Testis (tissue), 5 donors: ENCODE measurements around the gene SPANXN2. TPM values are rescaled to one million over a fixed set of nuclear protein-coding genes. Genes with fewer than 3 reads are reported as not detected.
A peak's percentile ranks its signal among the peaks of the same experiment; 100 is the strongest.
"Not testable (repeated sequence)": the region's sequence is repeated elsewhere in the genome, so short reads cannot be mapped to it uniquely, and the experiment has no call there.

ENCODE experiments used
- DNase-seq: peaks from one replicate; pipeline ENCODE4 v3.0.0-alpha.2; 2019
- H3K27ac ChIP-seq, 2 donors: fragments of 200-600 bp; sonication (generic); one replicate each; pipeline ENCODE4 v1.5.1; 2019
- H3K27me3 ChIP-seq: fragments of 200-600 bp; sonication (generic); one replicate; pipeline ENCODE4 v1.5.1; 2019
- H3K36me3 ChIP-seq: fragments of 200-600 bp; sonication (generic); one replicate; pipeline ENCODE4 v1.5.1; 2017; ENCODE audit warnings: low read depth; ENCODE audit errors: missing control alignments
- H3K4me1 ChIP-seq: fragments of 200-600 bp; sonication (generic); one replicate; pipeline ENCODE4 v1.5.1; 2019
- H3K4me3 ChIP-seq, 2 donors: fragments of 200-600 bp; sonication (generic); one replicate each; pipeline ENCODE4 v1.5.1; 2017 to 2019
- H3K9me3 ChIP-seq: fragments of 200-600 bp; sonication (generic); one replicate; pipeline ENCODE4 v1.5.1; 2017
- CTCF ChIP-seq, 3 experiments: fragments of 450-650 bp in 2 of 3; fragments of 200-600 bp in 1 of 3; sonication (generic) in 1 of 3; IDR thresholded peaks; one replicate each; pipeline ENCODE4 v1.5.1; 2016 to 2019; ENCODE audit warnings: antibody characterized with exemption in 3 of 3, mild to moderate bottlenecking in 2 of 3, moderate library complexity in 1 of 3
- POLR2A ChIP-seq: fragments of 450-650 bp; IDR thresholded peaks from one replicate; pipeline ENCODE4 v1.6.1; 2017; ENCODE audit warnings: antibody characterized with exemption, mild to moderate bottlenecking, moderate library complexity
- WGBS, 2 donors: methylation state at CpG; one replicate each; pipeline ENCODE4 v1.1.5; 2018; 5-methylcytosine and 5-hydroxymethylcytosine counted together
- intact Hi-C: fragments of 100-400 bp; cut with DNase I; formaldehyde crosslinking; loops from one replicate; pipeline ENCODE4 v1.15.1; 2023; ENCODE audit warnings: low total_unique reads
- long read RNA-seq, 2 donors: transcript quantifications; one replicate each; lab custom pipeline, GENCODE V29; 2026
- polyA plus RNA-seq: library from polyadenylated mRNA; stranded (reverse); fragments of 350-450 nt; fragmentation: Illumina TruSeq; extraction: RNeasy Lipid Tissue Mini Kit (QIAGEN cat#74804); gene quantifications from one replicate; pipeline ENCODE4 v1.2.3, GENCODE V29; 2014; ENCODE audit warnings: low read depth, low replicate concordance; ENCODE audit not compliant: insufficient read depth
- total RNA-seq, 2 donors: library from RNA; depleted of rRNA; stranded (reverse); fragments of >200 nt; gene quantifications; one replicate each; pipeline ENCODE4 v1.2.3, GENCODE V29; 2016

The SPANXN2 gene, protein sequence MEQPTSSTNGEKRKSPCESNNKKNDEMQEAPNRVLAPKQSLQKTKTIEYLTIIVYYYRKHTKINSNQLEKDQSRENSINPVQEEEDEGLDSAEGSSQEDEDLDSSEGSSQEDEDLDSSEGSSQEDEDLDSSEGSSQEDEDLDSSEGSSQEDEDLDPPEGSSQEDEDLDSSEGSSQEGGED
- total RNA-seq: 1 to 10 TPM in 1 of 2 donors, not detected in 1; 1.1 TPM
- polyA plus RNA-seq: 0.70 TPM
- long read RNA-seq, donor 1: 0 reads
- long read RNA-seq, donor 2: 0 reads

- H3K9me3 ChIP-seq, intact Hi-C loops, DNase-seq, H3K27ac ChIP-seq, H3K4me1 ChIP-seq, H3K36me3 ChIP-seq, H3K4me3 ChIP-seq, H3K27me3 ChIP-seq: not testable (repeated sequence)
- 57 to 60% methylated on average over 1 to 2 of the region's 2 CpGs for WGBS, 2 donors
Observed at GRCh38 chrX:143720652-143721051, at the start of gene SPANXN2. TSS of gene SPANXN2 (minus strand) at chrX:143720752. CDS start at chrX:143720668, 84 bp downstream.

DNA sequence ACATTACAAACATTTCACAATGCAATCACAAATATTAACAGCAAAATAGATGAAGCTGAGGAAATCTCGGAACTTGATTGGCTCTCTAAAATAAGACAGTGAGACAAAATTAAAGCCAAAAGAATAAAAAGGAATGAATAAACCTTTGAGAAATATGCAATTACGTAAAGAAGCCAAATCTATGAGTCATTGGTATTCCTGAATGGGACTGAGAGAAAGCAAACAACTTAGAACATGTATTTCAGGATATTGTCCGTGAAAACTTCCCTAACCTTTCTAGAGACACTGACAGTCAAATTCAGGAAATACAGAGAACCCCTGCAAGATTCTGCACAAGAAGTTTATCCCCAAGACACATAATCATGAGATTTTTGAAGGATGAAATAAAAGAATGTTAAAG is 48.4 kb upstream of the SPANXN2 start:
- 92 to 94% methylated on average over 3 of the region's 3 CpGs for WGBS, 2 donors
- Histone ChIP-seq H3K27me3 (no peaks in the 10 kb centered on the region), H3K36me3 (no peaks in the 10 kb centered on the region), H3K27ac (no peak overlapping the region), H3K4me1 (no peaks in the 10 kb centered on the region), H3K4me3 (no peak overlapping the region), H3K9me3 (no peaks in the 10 kb centered on the region)
- intact Hi-C loops: no loop called here
- no peak for TF ChIP-seq POLR2A
- TF ChIP-seq CTCF (IDR thresholded peaks at IDR 0.05): no peak
- DNase-seq: no peak

DNA sequence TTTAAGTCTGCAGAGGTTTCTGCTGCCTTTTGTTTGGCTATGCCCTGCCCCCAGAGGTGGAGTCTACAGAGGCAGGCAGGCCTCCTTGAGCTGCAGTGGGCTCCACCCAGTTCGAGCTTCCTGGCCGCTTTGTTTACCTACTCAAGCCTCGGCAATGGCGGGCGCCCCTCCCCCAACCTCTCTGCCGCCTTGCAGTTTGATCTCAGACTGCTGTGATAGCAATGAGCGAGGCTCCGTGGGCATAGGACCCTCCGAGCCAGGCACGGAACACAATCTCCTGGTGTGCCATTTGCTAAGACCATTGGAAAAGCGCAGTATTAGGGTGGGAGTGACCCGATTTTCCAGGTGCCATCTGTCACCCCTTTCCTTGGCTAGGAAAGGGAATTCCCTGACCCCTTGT is 47.2 kb upstream of the SPANXN2 start:
- H3K9me3 ChIP-seq, H3K27ac ChIP-seq, H3K36me3 ChIP-seq, H3K4me1 ChIP-seq, DNase-seq, H3K4me3 ChIP-seq, H3K27me3 ChIP-seq, intact Hi-C loops: not testable (repeated sequence)
- 98 to 100% methylated on average over 4 to 9 of the region's 12 CpGs for WGBS, 2 donors

- intact Hi-C loops: no loop called here
- H3K27ac ChIP-seq: no peak overlapping the region
- H3K36me3 ChIP-seq: no peaks in the 10 kb centered on the region
- 40 to 73% methylated on average over 1 to 7 of the region's 7 CpGs for WGBS, 2 donors
- H3K4me1 ChIP-seq: no peaks in the 10 kb centered on the region
- no peak for DNase-seq
- H3K9me3 ChIP-seq: no peaks in the 10 kb centered on the region
- TF ChIP-seq POLR2A (no peak), CTCF (IDR thresholded peaks at IDR 0.05) (no peak)
- H3K27me3 ChIP-seq: no peaks in the 10 kb centered on the region
- H3K4me3 ChIP-seq: no peak overlapping the region
Observed at GRCh38 chrX:143757887-143758286, 37.3 kb upstream of the SPANXN2 start.

DNA sequence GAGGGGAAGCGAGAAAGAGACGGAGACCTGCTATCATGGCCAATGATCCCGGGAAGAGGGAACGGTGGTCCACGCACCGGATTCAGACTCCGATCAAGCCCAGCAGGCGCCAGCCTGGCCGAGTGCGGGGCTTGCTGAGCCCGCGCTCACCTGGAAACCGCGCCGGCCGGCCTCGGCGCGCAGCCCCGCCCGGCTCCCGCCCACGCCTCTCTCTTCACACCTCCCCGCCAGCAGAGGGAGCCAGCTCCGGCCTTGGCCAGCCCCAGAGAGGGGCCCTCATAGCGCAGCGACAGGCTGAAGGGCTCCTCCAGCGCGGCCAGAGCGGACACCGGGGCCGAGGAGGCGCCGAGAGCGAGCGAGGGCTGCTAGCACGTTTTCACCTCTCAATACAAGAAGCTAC is 36.8 kb upstream of the SPANXN2 start:
- Histone ChIP-seq H3K27ac (no peak overlapping the region), H3K4me1 (no peaks in the 10 kb centered on the region), H3K4me3 (no peak overlapping the region), H3K27me3 (no peaks in the 10 kb centered on the region), H3K9me3 (no peaks in the 10 kb centered on the region), H3K36me3 (no peaks in the 10 kb centered on the region)
- no peak for TF ChIP-seq POLR2A
- TF ChIP-seq CTCF (IDR thresholded peaks at IDR 0.05): no peak
- 73 to 100% methylated on average over 3 to 23 of the region's 37 CpGs for WGBS, 2 donors
- intact Hi-C loops: no loop called here
- peak; percentile 48 for DNase-seq

- Histone ChIP-seq H3K27ac (no peak overlapping the region), H3K4me3 (no peak overlapping the region), H3K9me3 (no peaks in the 10 kb centered on the region), H3K36me3 (no peaks in the 10 kb centered on the region), H3K4me1 (no peaks in the 10 kb centered on the region), H3K27me3 (no peaks in the 10 kb centered on the region)
- DNase-seq: peak; percentile 23
- TF ChIP-seq CTCF (IDR thresholded peaks at IDR 0.05): no peak
- no peak for TF ChIP-seq POLR2A
- WGBS, 2 donors: 48 to 60% methylated on average over 3 of the region's 3 CpGs
- intact Hi-C loops: no loop called here
Observed at GRCh38 chrX:143754183-143754582, 33.6 kb upstream of the SPANXN2 start.
